ENCODE results near the gene SMIM27.

SMIM27 gene

DNA sequence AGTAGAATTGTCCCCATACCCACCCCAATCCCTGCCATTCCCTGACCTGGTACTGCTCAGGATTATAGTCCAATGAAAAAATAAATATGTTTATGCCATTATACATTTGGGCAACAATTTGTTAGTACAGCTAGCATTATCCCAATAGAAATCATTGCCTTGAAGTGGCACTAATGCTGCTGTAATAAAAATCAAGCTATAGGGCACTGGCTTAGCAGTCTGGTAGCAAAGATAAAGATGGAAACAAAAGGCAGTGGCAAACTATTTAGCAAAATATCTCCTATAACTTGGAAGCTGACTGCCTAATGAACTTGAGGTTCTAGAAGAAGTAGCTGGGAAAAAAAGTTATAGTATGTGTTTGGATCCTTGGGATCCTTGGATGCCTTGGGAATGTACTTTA is 2.5 kb downstream of the SMIM27 start:
- no peak for DNase-seq (ENCODE audit: low read depth in 4 of 4, low spot score in 1 of 4)

DNA sequence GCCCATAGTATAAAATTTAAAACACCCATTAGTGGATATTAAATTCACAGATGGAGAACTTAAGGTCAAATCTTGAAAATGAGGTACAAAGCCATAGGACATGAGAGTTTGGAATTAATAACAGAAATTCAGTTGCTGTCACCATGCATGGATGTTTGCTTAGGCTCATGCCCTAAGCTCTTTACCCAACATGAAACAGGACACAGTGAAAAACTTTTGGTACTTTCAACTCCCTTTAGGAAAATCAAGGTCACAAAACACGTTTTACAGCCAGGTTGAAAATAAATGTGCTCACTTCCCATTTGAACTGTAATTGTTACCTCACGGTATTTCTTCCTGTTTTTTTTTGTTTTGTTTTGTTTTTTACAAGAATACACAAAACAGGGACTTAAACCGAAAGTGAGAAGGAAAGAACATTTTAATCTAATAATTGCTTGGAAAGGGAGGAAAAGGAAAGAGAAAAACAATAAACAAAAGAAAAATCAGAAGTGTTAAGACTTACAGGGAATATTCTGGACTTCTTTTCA is 6.3 kb downstream of the SMIM27 start:
- no peak for DNase-seq (ENCODE audit: low read depth in 4 of 4, low spot score in 1 of 4)

DNA sequence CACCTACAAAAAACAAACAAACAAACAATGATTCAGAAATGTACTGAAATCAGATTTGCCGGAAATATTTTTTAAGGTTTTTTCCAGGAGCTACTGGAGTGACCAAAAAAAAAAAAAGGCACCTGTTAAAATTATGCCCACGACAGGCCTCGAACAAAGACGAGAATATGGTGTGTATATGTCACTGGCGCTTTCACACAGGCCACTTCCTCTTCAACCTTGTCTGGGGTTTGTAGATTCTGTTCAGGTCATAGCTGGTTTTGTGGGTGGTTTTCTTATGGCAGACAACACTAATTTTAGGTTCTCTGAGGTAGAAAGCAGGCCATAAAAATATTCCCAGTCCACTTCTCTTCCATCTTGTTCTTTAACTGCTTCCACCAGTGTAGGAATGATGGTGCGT is 13.8 kb downstream of the SMIM27 start:
- no peak for DNase-seq (ENCODE audit: low read depth in 4 of 4, low spot score in 1 of 4)

DNA sequence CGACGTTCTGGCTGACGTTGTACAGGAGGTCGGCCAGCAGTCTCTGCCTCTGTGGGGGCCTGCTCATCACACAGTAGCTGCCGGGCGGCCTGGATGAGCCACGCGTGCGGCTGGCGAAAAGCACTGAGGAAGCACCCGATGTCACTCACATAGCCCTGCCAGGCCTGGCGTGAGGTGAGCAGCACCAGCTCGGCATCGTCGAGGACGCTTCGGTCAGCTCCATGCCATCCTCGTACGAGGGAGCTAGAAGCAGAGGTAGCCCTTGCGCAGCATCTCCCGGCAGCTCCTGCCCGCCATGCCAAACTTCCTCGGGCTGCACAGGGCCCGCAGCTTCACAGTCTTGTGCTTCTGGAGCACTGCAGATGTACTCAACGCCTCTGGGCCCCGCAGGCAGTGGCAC is 14.6 kb downstream of the SMIM27 start:
- no peak for DNase-seq (ENCODE audit: low read depth in 4 of 4, low spot score in 1 of 4)

DNA sequence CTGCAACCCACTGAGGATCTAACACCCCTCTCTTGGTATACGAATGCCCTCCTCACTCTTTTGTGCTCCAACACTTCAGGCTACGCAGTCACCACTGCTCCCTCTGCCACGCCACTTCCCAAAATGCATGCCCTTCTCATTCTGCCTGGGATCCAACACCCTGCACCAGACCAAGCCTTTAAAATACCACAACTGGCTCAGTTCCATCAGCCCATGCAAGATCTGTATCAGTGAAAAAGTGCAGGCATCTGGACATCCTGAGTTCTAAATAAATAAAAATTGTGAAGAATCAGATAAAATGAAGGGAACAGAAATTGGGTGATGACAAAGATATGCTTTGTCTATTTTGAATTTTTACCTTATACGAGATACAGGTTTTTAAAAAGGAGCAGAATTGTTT is 18.1 kb downstream of the SMIM27 start:
- no peak for DNase-seq (ENCODE audit: low read depth in 4 of 4, low spot score in 1 of 4)

DNA sequence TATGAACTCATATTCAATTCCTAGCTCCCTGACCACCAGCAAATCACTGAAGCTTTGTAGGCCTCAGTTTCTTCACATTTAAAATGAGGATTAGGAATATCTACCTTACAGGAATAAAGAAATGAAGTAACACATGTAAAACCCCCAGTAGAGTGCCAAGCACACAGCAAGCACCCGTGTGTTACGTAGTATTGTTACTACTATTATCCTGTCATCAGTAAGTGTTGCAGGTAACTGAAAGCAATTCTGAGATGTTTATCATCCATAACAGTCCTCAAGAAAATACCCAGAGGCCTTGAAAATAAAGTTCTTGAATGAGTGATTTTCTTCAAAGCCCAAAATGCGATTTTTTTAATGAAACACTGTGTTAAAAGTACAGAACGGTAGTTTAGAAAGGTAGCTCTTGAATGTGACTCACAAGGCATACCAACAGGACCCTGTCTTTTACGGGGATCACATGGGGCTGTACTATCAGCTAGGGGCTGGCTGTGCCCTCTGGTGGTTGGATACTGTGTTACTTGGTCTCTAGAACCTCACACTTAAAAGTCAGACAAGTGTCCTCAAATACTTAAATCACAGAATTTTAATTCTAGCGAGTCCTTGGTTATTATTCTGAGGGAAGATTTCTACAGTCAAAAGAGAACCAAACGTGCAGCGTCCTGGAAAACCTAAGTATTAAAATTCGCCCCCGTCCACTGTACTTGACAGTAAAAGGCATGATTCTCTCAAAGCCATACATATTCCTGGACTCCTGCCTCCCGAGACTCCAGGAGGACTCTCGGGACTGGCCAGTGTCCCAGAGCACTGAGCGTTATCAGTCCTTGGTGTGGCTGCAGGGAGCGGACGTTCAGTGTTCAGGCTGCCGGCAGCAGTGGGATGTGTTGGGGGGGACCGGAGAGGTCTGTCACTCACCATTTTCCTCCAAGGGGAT is 20.1 kb downstream of the SMIM27 start:
- DNase-seq (ENCODE audit: low read depth in 4 of 4, low spot score in 1 of 4): peak; percentile 30 to 63 (median 41)

DNA sequence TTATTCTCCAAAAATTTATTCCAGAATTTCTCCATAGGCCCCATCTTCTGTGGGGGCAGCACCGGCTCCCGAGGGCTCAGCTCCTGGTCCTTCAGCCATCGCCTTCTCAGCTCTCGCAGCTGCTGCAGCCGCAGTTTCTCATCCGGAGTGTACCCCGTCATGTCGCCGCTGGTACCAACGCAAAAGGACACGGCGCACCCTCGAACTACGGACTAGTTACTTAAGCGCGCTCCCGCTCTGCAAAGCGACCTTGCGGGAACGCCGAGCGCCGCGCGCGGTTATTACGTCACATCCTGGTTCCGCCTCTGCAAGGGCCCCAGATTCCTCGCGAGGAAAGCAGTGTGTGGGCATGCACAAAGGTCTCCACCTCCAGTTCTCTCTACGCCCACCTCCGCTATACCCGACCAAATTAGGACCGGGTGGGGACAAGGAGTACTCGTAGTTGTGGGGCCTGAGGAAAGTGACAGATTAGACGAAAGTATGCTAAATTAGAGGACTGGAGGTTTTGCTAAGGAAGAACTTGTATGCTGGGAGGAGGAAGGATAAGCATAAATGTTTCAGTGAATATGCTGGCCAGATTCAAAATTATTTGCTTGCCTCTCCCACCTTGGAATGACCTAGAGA is 20.9 kb downstream of the SMIM27 start, which contains the start of gene NDUFB6:
Gene NDUFB6, minus strand, starts transcription at position 260 of the 624 bp plus-strand sequence. Its CDS starts 99 bp downstream, at position 161.
- DNase-seq (ENCODE audit: low read depth in 4 of 4, low spot score in 1 of 4): peak; percentile 90 to 94 (median 92)

DNA sequence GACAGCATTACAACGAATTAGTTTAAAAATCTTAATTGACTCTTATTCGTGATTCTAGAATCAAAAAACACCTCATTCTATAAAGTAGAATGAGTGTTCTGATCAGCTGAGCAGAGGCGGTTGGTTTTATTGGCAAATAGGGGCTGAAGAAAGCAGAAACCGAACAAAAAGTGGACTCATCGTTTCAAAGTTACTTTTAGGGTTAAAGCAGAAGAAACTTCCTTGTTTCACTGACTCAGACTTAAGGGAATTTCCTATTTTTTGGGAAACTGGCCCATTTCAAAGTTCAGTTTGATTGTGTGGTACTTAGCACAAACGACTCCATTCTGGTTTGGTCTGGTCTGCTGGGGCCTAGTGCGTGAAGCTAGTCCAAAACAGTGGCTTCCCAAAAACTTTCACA is 21.7 kb downstream of the SMIM27 start:
- no peak for DNase-seq (ENCODE audit: low read depth in 4 of 4, low spot score in 1 of 4)

DNA sequence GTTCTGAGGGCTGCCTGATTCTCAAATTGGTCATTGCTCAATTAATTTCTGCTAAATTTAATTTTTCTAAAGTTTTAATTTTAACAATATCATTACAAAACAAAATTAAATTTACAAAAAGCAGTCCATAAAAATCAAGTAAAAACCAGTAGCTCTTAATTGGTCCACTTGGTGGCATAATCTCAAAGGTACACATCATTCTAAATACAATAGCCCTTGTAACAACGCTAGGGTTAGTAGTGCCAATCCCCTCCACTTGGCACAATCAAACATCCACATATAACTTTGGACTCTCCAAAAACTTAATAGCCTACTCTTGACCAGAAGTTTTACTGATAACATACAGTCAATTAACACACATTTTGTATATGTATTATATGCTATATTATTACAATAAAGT is 22.7 kb downstream of the SMIM27 start:
- DNase-seq (ENCODE audit: low read depth in 4 of 4, low spot score in 1 of 4): no peak

DNA sequence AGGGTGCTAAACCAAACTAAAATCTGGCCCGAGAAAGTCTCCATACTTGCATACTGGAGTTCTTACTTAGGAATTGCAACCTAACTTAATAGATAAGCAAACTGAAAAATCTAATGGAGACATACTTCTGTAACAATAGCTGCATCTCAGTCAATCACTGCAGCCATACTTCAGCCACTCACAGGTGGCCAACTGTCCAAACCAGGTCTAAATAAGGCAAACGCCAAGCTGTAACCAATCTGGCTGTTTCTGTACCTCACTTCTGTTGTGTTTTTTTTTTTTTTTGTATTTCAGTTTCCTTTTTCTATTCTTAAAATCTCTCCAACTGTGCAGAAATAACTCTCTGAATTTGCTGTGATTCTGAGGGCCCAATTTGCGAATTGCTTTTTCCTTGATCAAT is 25.2 kb downstream of the SMIM27 start:
- DNase-seq (ENCODE audit: low read depth in 4 of 4, low spot score in 1 of 4): no peak

DNA sequence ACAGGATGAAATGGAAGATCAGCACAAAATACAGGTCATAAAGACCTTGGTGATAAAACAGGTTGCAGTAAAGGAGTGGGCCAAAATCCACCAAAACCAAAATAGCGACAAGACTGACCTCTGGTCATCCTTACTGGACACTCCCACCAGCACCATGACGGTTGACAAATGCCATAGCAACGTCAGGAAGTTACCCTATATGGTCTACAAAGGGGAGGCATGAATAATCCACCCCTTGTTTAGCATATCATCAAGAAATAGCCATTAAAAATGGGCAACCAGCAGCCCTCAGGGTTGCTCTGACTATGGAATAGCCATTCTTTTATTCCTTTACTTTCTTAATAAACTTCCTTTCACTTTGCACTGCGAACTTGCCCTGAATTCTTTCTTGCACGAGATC is 26.8 kb downstream of the SMIM27 start:
- no peak for DNase-seq (ENCODE audit: low read depth in 4 of 4, low spot score in 1 of 4)

DNA sequence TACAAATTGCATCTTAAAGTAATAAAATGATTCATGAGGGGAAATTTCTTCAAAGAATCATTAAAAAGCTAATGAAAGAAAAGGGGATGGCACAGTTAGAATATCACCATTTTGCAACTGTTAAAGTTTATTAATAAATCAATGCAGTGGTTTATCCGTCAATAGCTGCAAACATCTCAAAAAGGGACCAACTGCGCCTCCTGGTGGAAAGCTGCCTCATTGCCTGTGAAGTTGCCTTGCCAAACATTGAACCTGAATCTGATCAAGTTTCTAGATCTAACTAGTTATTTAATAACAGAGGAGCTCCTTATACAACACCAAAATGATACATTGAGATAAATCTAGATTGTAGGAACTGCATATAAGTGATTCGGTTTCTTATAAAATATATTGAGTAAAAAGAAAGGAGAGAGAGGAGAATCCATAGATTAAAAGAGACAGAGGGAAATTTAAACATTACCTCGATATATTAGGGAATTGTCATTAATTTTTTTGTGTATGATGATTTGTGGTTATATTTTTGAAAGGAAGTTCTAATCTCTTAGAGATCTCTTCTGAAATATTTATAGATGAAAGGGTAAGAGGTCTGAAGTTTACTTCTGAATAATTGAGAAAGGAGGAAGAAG is 27.7 kb downstream of the SMIM27 start:
- peak; percentile 51 to 78 (median 64) for DNase-seq (ENCODE audit: low read depth in 4 of 4, low spot score in 1 of 4)

DNA sequence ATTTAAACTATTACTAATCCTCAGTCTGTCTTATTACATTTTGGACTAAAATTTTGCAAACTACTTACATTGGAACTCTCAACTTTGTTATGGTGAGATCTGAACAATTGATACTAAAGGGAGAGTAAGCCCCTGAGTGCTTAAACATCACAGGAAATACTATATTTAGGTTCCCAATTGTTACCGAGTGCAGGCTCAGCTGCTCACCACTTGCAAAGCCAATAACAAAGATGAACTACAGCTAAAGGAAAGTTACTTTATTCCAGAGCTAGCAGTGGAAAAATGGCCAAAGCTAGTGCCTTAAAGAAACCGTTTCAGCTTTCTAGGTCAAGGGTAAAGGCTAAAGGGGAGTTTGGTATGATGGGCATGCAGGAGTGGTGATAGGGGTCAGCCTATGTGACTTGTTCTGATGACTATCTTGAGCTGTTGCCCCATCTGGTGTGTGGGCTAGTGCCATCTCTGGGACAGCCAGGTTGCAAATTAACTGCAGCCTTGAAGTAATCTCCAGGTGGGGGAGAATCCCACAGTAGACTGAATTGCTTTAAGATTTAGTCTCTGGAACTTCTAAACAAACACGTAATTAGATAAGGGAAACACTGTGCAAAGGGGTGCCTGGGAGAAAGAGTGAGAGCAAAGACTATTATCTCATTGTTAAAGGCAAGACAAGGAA is 28.6 kb downstream of the SMIM27 start:
- DNase-seq (ENCODE audit: low read depth in 4 of 4, low spot score in 1 of 4): no peak

DNA sequence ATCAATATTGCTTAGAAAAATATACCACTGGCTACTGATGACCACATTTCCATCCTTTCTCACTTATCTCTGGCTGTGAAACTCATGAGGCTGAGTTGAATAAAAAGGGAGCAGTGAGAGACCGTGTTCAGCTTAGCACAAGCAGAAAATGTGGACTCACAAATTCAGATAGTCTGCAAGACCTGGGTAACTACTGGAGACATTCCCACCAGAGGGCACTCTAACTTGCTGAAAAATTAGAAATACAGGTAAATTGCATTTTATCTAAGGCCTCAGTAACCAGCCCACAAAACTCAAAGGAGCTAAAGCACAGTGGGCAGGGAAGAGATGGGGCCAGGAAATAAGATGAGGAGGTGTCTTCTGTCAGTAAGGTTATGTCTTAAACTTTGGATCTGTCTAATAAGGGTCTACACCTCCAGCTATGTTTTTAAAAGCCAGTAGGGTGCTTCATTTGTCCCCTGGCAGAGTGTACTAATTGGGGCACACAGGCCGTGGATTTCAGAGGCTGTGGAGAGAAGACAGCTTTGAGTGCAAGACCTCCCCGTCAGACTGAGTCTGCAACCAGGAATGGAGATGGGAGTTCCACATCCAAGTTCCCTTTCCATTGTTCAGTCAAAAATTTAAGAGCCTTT is 29.5 kb downstream of the SMIM27 start:
- no peak for DNase-seq (ENCODE audit: low read depth in 4 of 4, low spot score in 1 of 4)

DNA sequence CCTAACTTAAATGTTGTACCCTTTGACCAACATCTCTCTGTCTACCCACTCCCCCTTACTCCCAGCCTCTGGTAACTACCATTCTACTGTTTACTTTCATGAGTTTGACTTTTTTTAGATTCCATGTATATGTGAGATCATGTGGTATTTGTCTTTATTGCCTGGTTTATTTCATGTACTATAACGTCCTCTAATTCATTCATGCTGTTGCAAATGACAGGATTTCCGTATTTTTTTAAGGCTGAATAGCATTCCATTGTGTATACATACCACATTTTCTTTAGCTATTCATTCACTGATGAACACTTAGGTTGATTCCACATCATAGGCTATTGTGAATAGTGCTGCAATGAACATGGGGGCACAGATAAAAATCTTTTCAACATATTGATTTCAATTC is 32.7 kb downstream of the SMIM27 start:
- DNase-seq (ENCODE audit: low read depth in 4 of 4, low spot score in 1 of 4): no peak

DNA sequence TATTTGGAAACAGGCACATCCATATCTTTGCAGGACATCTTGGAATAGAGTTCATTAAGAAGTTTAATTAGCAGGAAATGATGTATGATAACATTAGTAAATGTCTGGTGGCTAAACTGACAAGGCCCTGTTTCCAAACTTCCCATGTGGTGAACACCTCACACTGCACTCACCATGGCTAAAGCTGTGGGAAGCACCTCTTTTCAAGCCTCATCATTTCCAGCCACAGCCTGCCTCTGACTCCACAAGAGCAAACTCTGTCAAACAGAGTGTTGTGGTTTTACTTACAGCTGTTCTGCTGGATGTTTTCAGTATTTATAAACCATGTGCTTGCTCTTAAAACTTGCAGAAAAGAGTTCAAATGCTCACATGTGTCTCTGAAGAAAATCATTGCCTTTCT is 35.8 kb downstream of the SMIM27 start:
- DNase-seq (ENCODE audit: low read depth in 4 of 4, low spot score in 1 of 4): no peak

DNA sequence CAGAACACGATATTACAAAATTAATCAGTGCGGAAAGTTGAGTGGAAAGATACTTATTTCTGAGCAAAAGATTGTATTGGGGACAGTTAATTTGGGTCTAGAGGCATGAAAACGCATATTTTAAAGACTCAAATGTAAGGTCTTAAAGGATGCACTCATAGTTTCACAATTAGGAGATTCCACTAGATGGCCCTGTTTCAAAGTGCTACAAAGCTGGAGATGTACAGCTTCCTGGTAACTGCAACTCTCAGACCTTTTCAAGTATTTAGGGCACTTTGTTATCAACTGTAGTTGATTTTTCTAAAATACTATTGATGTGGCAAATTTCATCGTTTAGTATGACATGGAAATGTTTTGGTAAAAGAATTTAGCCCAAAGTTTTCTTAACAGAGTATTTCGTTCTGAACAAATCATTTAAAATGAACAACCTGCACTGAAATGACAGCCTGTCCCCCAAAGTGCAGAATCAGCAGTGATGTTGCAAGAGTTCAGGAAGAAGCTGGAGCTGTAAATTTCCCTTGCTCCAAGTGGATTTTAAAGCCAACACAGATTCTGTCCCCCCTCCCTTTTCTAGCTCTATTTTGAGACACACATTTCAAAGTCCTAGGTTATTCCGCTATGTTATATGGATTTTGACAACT is 37.1 kb downstream of the SMIM27 start:
- DNase-seq (ENCODE audit: low read depth in 4 of 4, low spot score in 1 of 4): no peak

DNA sequence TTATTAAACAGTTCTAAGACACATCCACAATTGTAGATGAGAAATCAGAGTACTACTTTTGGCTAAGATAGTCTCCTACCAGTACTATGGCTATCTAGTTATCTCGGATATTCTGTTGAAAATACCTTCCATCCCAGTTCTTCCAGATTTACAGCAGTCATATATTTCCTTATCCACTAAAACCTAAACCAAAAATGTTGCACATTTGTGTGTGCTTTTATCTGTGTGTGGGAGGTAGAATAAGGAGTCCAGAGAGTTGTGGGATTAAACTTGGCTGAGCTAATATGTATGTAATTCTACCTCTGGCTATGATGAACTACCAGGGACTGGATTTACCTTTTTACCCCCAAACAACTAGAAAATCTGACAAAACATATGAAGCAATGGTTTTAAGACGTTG is 38.3 kb downstream of the SMIM27 start:
- DNase-seq (ENCODE audit: low read depth in 4 of 4, low spot score in 1 of 4): no peak

DNA sequence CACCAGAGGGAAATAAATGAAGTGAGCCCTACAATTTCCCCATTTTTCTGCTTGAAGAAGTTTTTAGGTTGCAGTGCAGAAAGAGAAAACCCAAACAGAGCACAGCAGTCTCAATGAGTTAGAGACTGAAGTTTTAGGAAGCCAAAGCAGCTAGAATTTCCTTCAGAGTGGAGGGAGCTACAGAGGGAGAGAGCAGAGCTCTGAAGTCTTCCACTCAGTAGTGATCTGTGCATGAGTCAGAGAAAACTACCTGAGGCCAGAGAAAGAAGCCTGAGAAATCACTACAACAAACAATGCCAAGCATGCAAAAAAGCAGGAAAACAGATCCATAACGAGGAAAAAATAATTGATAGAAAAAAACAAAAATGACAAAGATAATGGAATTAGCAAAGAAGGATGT is 38.8 kb downstream of the SMIM27 start:
- no peak for DNase-seq (ENCODE audit: low read depth in 4 of 4, low spot score in 1 of 4)

All from stimulated activated CD4-positive, alpha-beta T cell treated with anti-CD3 and anti-CD28 coated beads, Interleukin-1b, Interleukin-23, amount 100 ng/mL, for 24 hours (primary cell).